Liver (tissue), 3 donors: Measurements from ENCODE around the gene NGRN.
"Not testable (repeated sequence)": the region's sequence is repeated elsewhere in the genome, so short reads cannot be mapped to it uniquely, and the experiment has no call there.

ENCODE experiments used
- CTCF ChIP-seq: fragments of 150-350 bp; IDR thresholded peaks from 2 replicates; pipeline ENCODE4 v1.5.1; 2017; ENCODE audit warnings: improper control_type of control experiment, low read depth, low read length; ENCODE audit not compliant: missing input control
- GABPA ChIP-seq, 2 donors: IDR thresholded peaks in 1 of 2; conservative IDR thresholded peaks in 1 of 2; 2 replicates each; pipeline ENCODE4 v1.6.1; 2016; ENCODE audit warnings: antibody characterized with exemption in 2 of 2, mild to moderate bottlenecking in 1 of 2, moderate library complexity in 1 of 2
- REST ChIP-seq: IDR thresholded peaks from 2 replicates; pipeline ENCODE4 v1.6.1; 2016; ENCODE audit warnings: antibody characterized with exemption, mild to moderate bottlenecking
- SP1 ChIP-seq: IDR thresholded peaks from 2 replicates; pipeline ENCODE4 v1.6.1; 2018; ENCODE audit warnings: antibody characterized with exemption, mild to moderate bottlenecking
- YY1 ChIP-seq: IDR thresholded peaks from 2 replicates; pipeline ENCODE4 v1.6.1; 2016; ENCODE audit warnings: antibody characterized with exemption, mild to moderate bottlenecking
- TF ChIP-seq, protein P1 (sequence below): IDR thresholded peaks from 2 replicates; pipeline ENCODE4 v1.6.1; 2016; ENCODE audit warnings: antibody characterized with exemption
- donor health status: healthy.
- donor health status: healthy.

- TF ChIP-seq CTCF; REST; YY1; GABPA (IDR thresholded peaks at IDR 0.05 in 1 of 2, conservative IDR thresholded peaks at IDR 0.05 in 1 of 2); SP1: not testable (repeated sequence)
- TF ChIP-seq, protein P1, sequence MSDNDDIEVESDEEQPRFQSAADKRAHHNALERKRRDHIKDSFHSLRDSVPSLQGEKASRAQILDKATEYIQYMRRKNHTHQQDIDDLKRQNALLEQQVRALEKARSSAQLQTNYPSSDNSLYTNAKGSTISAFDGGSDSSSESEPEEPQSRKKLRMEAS = not testable (repeated sequence)
These were observed 13.0 kb downstream of the NGRN start for GRCh38 chr15:90278467-90278866.
